Natural killer cell (primary cell): ENCODE measurements around the gene MICAL2. TPM values are rescaled to one million over a fixed set of nuclear protein-coding genes. Genes with fewer than 3 reads are reported as not detected.
A peak's percentile ranks its signal among the peaks of the same experiment; 100 is the strongest.

Source experiments
- ATAC-seq, 3 donors: fragments of 150-1000 bp in 2 of 3; fragments of 200-7000 bp in 1 of 3; cut with Tn5 transposase; 1 replicate in 1 of 3; 2 replicates in 2 of 3; pipeline ENCODE4 v1.10.0; 2021; ENCODE audit warnings: mild to moderate bottlenecking in 2 of 3, moderate library complexity in 2 of 3
- DNase-seq, 2 donors: peaks; one replicate each; pipeline versions ENCODE4 v3.0.0 to v3.0.0-alpha.2; 2013 to 2021; ENCODE audit warnings: mixed read lengths in 1 of 2
- H3K27ac ChIP-seq: one replicate; pipeline ENCODE4 v1.5.1; 2013; ENCODE audit warnings: mild to moderate bottlenecking, low read length
- H3K27me3 ChIP-seq: one replicate; pipeline ENCODE4 v1.6.1; 2013; ENCODE audit warnings: low read length; ENCODE audit not compliant: control insufficient read depth, insufficient read depth
- H3K36me3 ChIP-seq: one replicate; pipeline ENCODE4 v1.6.1; 2013; ENCODE audit warnings: low read length; ENCODE audit not compliant: control insufficient read depth, insufficient read depth
- H3K4me1 ChIP-seq: one replicate; pipeline ENCODE4 v1.6.1; 2013; ENCODE audit warnings: low read length; ENCODE audit not compliant: control insufficient read depth, insufficient read depth
- H3K4me3 ChIP-seq: one replicate; pipeline ENCODE4 v1.5.1; 2013; ENCODE audit warnings: low read length
- H3K9me3 ChIP-seq: one replicate; pipeline ENCODE4 v1.6.1; 2013; ENCODE audit warnings: low read length; ENCODE audit not compliant: control insufficient read depth, insufficient read depth
- H3K27ac Mint-ChIP-seq, 2 donors: one replicate each; pipeline ENCODE4 v1.8.0; 2022; ENCODE audit warnings: mild to moderate bottlenecking in 2 of 2, mixed read lengths in 2 of 2, moderate library complexity in 1 of 2
- H3K27me3 Mint-ChIP-seq, 2 donors: one replicate each; pipeline ENCODE4 v1.8.0; 2022; ENCODE audit warnings: low read depth in 2 of 2, mixed read lengths in 2 of 2
- H3K36me3 Mint-ChIP-seq: one replicate; pipeline ENCODE4 v1.8.0; 2022; ENCODE audit warnings: mixed read lengths
- H3K4me1 Mint-ChIP-seq, 2 donors: one replicate each; pipeline ENCODE4 v1.8.0; 2022; ENCODE audit warnings: mixed read lengths in 2 of 2
- H3K4me3 Mint-ChIP-seq: one replicate; pipeline ENCODE4 v1.8.0; 2022; ENCODE audit warnings: mild to moderate bottlenecking, moderate library complexity, mixed read lengths
- H3K9me3 Mint-ChIP-seq, 2 donors: one replicate each; pipeline ENCODE4 v1.8.0; 2022; ENCODE audit warnings: mixed read lengths in 2 of 2
- WGBS: methylation state at CpG from one replicate; pipeline ENCODE4 v1.1.7; 2013; ENCODE audit warnings: missing lambda C conversion rate; ENCODE audit not compliant: insufficient coverage; 5-methylcytosine and 5-hydroxymethylcytosine counted together
- intact Hi-C: fragments of 100-400 bp; cut with micrococcal nuclease; formaldehyde crosslinking; loops from one replicate; pipeline ENCODE4 v1.14.2; 2022
- total RNA-seq, 4 donors: library from RNA; stranded (reverse); fragments of 120-200 nt in 1 of 4; gene quantifications; one replicate each; pipeline versions ENCODE4 v1.2.3 to v1.2.4, GENCODE V29; 2013 to 2022
- TF ChIP-seq, protein P1 (sequence below): fragments of 200-600 bp; IDR thresholded peaks from one replicate; pipeline ENCODE4 v1.8.0; 2022; ENCODE audit warnings: antibody characterized with exemption

Gene MICAL2
- total RNA-seq, 3 donors from 2014 or later (not counting 1 experiment from before 2014, with no cell fraction given), result 54.6 to 68.6 (median 57.4) TPM

DNA sequence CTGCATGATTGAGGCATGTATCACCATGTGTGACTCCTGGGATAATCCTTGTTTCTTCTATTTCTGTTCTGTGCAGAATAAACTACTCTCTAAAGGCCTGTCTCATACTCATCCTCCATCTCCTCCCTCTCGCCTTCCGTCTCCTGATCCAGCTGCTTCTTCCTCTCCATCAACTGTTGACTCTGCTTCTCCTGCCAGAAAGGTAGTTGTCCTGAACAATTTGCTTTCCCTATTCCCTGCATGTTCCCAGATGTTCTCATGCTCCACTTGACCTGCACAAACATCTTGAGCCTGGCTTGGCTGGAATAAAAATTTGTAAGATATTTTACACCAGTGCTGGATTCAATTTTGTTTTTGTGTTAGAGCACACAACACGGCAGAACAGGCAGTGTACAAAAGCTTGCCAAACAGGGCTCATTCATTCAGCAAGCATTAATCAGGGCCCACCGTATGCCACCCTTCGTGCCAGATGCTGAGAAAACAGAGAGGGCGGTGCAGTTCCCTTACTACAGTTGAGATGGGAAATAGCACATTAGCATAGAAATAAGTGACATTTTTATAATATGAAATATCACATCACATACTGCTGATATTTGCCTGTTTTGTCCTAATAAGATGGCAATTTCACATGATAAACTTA, 133.6 kb downstream of the MICAL2 start:
- TF ChIP-seq, protein P1, sequence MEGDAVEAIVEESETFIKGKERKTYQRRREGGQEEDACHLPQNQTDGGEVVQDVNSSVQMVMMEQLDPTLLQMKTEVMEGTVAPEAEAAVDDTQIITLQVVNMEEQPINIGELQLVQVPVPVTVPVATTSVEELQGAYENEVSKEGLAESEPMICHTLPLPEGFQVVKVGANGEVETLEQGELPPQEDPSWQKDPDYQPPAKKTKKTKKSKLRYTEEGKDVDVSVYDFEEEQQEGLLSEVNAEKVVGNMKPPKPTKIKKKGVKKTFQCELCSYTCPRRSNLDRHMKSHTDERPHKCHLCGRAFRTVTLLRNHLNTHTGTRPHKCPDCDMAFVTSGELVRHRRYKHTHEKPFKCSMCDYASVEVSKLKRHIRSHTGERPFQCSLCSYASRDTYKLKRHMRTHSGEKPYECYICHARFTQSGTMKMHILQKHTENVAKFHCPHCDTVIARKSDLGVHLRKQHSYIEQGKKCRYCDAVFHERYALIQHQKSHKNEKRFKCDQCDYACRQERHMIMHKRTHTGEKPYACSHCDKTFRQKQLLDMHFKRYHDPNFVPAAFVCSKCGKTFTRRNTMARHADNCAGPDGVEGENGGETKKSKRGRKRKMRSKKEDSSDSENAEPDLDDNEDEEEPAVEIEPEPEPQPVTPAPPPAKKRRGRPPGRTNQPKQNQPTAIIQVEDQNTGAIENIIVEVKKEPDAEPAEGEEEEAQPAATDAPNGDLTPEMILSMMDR, result no peak
- Mint-ChIP-seq H3K4me3 (no peak overlapping the region), H3K27ac (peak overlapping the region in 1 of 2 donors; percentile 5), H3K9me3 (no peaks in the 10 kb centered on the region), H3K36me3 (peaks cover 9% of the 10 kb centered on the region), H3K4me1 (peaks cover 0 to 9% of the 10 kb centered on the region in 2 donors), H3K27me3 (no peaks in the 10 kb centered on the region)
- no peaks in the 10 kb centered on the region for H3K9me3 ChIP-seq
- H3K4me1 ChIP-seq, result peaks cover 5% of the 10 kb centered on the region
- no peak overlapping the region for H3K27ac ChIP-seq
- WGBS, result 69% methylated on average over 4 of the region's 6 CpGs
- H3K36me3 ChIP-seq, result peaks cover 48% of the 10 kb centered on the region
- H3K4me3 ChIP-seq, result no peak overlapping the region
- no peaks in the 10 kb centered on the region for H3K27me3 ChIP-seq
- intact Hi-C loops, result no loop called here
- ATAC-seq, result no peak
- DNase-seq, result no peak

DNA sequence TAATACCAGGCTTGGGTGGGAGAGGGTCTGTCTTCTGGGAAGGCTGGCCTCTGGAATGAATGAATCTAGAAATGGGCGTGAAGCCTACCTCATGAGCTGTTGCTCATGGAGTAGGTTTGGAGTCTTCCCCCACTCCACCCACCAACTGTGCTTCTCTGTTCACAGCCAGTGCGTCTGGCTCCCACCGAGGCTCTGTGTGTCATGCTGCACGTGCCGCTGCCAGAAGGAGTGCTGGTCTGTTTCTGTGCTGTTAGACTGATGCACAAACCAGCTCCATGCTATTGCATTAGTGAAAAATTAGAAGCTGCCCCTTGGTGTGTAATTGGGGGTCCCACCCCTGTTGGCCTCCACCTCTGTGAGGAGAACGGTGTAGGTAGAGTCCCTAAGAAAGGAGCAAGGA, 134.7 kb downstream of the MICAL2 start:
- 84% methylated on average over 6 of the region's 6 CpGs for WGBS
- peaks cover 9% of the 10 kb centered on the region for H3K36me3 Mint-ChIP-seq
- Histone ChIP-seq H3K4me3 (no peak overlapping the region), H3K9me3 (no peaks in the 10 kb centered on the region), H3K27me3 (no peaks in the 10 kb centered on the region), H3K27ac (no peak overlapping the region), H3K36me3 (peaks cover 46% of the 10 kb centered on the region), H3K4me1 (peaks cover 5% of the 10 kb centered on the region)
- H3K4me1 Mint-ChIP-seq, result peaks cover 0 to 9% of the 10 kb centered on the region in 2 donors
- ATAC-seq, result no peak
- no peak overlapping the region for H3K27ac Mint-ChIP-seq
- intact Hi-C loops, result no loop called here
- TF ChIP-seq, protein P1, result no peak
- no peak overlapping the region for H3K4me3 Mint-ChIP-seq
- no peaks in the 10 kb centered on the region for H3K27me3 Mint-ChIP-seq
- H3K9me3 Mint-ChIP-seq, result no peaks in the 10 kb centered on the region
- no peak for DNase-seq

DNA sequence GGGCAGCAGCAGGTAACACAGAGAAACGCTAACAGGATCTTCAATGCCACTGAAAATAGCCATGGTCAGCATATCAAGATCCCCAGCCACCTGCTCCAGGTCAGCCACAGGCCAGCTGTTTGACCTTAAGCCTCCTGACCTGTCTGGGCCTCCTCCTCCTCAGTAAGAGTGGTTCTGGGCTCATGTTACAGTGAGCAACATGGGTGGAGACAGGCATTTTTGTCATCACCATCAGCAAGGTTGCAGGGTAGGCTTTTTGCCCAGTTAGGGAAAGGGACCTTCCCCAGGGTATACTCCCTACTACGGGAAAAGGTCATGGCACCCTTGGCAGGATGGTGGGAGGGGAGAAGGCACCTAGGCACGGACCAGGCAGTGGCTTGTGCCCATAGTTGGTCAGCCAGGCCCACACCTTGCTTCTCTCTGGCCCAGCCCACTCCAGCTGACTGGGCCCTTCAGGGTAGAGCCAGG, 135.2 kb downstream of the MICAL2 start:
- TF ChIP-seq, protein P1, result no peak
- Histone ChIP-seq H3K27me3 (no peaks in the 10 kb centered on the region), H3K9me3 (no peaks in the 10 kb centered on the region), H3K4me3 (no peak overlapping the region), H3K27ac (no peak overlapping the region), H3K4me1 (peaks cover 5% of the 10 kb centered on the region), H3K36me3 (peaks cover 41% of the 10 kb centered on the region)
- Mint-ChIP-seq H3K36me3 (peaks cover 9% of the 10 kb centered on the region), H3K4me3 (no peak overlapping the region), H3K27ac (no peak overlapping the region), H3K27me3 (no peaks in the 10 kb centered on the region), H3K9me3 (no peaks in the 10 kb centered on the region), H3K4me1 (peaks cover 0 to 9% of the 10 kb centered on the region in 2 donors)
- DNase-seq (no peak), ATAC-seq (no peak)
- 89% methylated on average over 3 of the region's 3 CpGs for WGBS
- intact Hi-C loops, result no loop called here

DNA sequence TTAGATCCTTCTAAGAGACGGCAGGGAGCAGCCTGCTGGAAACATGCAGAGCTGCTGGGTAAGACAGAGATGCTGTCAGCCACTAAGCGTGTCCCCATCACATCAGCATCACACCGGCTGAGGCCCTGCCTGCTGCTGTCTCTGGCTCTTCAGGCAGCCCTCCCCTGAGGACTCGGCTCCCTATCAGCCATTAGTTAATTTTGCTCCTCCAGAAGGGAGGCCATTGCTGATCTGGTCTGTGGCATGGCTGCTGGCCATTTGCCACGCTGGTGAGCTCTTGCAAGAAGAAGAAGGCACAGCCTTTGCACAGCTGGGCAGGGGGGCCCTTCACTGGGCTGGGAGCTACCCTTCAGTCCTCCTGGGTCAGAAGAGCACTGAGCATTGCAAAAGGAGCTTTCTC, 135.8 kb downstream of the MICAL2 start:
- peaks cover 9% of the 10 kb centered on the region for H3K36me3 Mint-ChIP-seq
- peaks cover 0 to 9% of the 10 kb centered on the region in 2 donors for H3K4me1 Mint-ChIP-seq
- no peaks in the 10 kb centered on the region for H3K9me3 ChIP-seq
- DNase-seq, result no peak
- no peak for ATAC-seq
- no peak overlapping the region for H3K27ac ChIP-seq
- peaks cover 38% of the 10 kb centered on the region for H3K36me3 ChIP-seq
- H3K4me3 Mint-ChIP-seq, result no peak overlapping the region
- intact Hi-C loops, result no loop called here
- TF ChIP-seq, protein P1, result no peak
- no peaks in the 10 kb centered on the region for H3K9me3 Mint-ChIP-seq
- H3K4me1 ChIP-seq, result peaks cover 5% of the 10 kb centered on the region
- H3K4me3 ChIP-seq, result no peak overlapping the region
- 89% methylated on average over 5 of the region's 5 CpGs for WGBS
- H3K27me3 ChIP-seq, result no peaks in the 10 kb centered on the region
- H3K27me3 Mint-ChIP-seq, result no peaks in the 10 kb centered on the region
- H3K27ac Mint-ChIP-seq, result no peak overlapping the region
